GM23338 (cell line): Measurements from ENCODE around the gene UBAC2.

ENCODE experiments used
- POLR2AphosphoS5 ChIP-seq: IDR thresholded peaks from 2 replicates; pipeline ENCODE4 v1.6.1; 2016; ENCODE audit warnings: antibody characterized with exemption, low read depth
- ZNF331 ChIP-seq: fragments of 250-450 bp; sonication (Bioruptor Pico); IDR thresholded peaks from 2 replicates; pipeline ENCODE4 v1.5.0; 2020; ENCODE audit warnings: low read depth, mild to moderate bottlenecking, moderate library complexity
- TF ChIP-seq, protein P1 (sequence below), 2 experiments: fragments of 200-600 bp in 1 of 2; sonication (generic) in 1 of 2; conservative IDR thresholded peaks; 2 replicates each; pipeline versions ENCODE4 v1.5.1 to v1.6.1; 2016 to 2017; ENCODE audit warnings: antibody characterized with exemption in 2 of 2, low read depth in 2 of 2, mild to moderate bottlenecking in 2 of 2, moderate library complexity in 1 of 2

GRCh38 chr13:99347335-99347878, 146.8 kb downstream of the UBAC2 start:
- no peak for TF ChIP-seq POLR2AphosphoS5
- TF ChIP-seq, protein P1, sequence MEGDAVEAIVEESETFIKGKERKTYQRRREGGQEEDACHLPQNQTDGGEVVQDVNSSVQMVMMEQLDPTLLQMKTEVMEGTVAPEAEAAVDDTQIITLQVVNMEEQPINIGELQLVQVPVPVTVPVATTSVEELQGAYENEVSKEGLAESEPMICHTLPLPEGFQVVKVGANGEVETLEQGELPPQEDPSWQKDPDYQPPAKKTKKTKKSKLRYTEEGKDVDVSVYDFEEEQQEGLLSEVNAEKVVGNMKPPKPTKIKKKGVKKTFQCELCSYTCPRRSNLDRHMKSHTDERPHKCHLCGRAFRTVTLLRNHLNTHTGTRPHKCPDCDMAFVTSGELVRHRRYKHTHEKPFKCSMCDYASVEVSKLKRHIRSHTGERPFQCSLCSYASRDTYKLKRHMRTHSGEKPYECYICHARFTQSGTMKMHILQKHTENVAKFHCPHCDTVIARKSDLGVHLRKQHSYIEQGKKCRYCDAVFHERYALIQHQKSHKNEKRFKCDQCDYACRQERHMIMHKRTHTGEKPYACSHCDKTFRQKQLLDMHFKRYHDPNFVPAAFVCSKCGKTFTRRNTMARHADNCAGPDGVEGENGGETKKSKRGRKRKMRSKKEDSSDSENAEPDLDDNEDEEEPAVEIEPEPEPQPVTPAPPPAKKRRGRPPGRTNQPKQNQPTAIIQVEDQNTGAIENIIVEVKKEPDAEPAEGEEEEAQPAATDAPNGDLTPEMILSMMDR (conservative IDR thresholded peaks at IDR 0.05; ENCODE audit: low read depth in 2 of 2) = no peak
- no peak for TF ChIP-seq ZNF331
